Activated CD8-positive, alpha-beta memory T cell treated with anti-CD3 and anti-CD28 coated beads for 4 hours (primary cell): Measurements from ENCODE around the gene OSCP1.

Experiments
- DNase-seq, 2 donors: peaks; one replicate each; pipeline ENCODE4 v3.0.0-alpha.2; 2020; ENCODE audit warnings: low read depth in 2 of 2

The OSCP1 gene

GRCh38 chr1:36447450-36447849 is 2.8 kb downstream of the OSCP1 start:
- DNase-seq: no peak

GRCh38 chr1:36446746-36447145 is 3.5 kb downstream of the OSCP1 start:
- DNase-seq: no peak

- DNase-seq: no peak
These were observed 4.0 kb downstream of the OSCP1 start for GRCh38 chr1:36446271-36446670.

GRCh38 chr1:36443297-36443696 is 7.0 kb downstream of the OSCP1 start:
- no peak for DNase-seq

- no peak for DNase-seq
These were observed 7.9 kb downstream of the OSCP1 start for GRCh38 chr1:36442337-36442736.

GRCh38 chr1:36440646-36441045 is 9.6 kb downstream of the OSCP1 start:
- no peak for DNase-seq

- DNase-seq: no peak
These were observed 10.2 kb downstream of the OSCP1 start for GRCh38 chr1:36440044-36440443.

- DNase-seq: no peak
These were observed 11.5 kb downstream of the OSCP1 start for GRCh38 chr1:36438715-36439114.

GRCh38 chr1:36436821-36437220 is 13.4 kb downstream of the OSCP1 start:
- no peak for DNase-seq

GRCh38 chr1:36433102-36433501 is 17.1 kb downstream of the OSCP1 start:
- no peak for DNase-seq

GRCh38 chr1:36432616-36433015 is 17.6 kb downstream of the OSCP1 start:
- no peak for DNase-seq

- DNase-seq: no peak
These were observed 24.5 kb downstream of the OSCP1 start for GRCh38 chr1:36425791-36426190.

- no peak for DNase-seq
These were observed 28.6 kb downstream of the OSCP1 start for GRCh38 chr1:36421649-36422048.

- peak; percentile 72 to 87 for DNase-seq
These were observed 29.4 kb downstream of the OSCP1 start for GRCh38 chr1:36420836-36421317.

- DNase-seq: no peak
These were observed 29.8 kb downstream of the OSCP1 start for GRCh38 chr1:36420409-36420808.

GRCh38 chr1:36419569-36419968 is 30.7 kb downstream of the OSCP1 start:
- DNase-seq: no peak

GRCh38 chr1:36419140-36419539 is 31.1 kb downstream of the OSCP1 start:
- no peak for DNase-seq

GRCh38 chr1:36417931-36418330 is 32.3 kb downstream of the OSCP1 start:
- no peak for DNase-seq

- DNase-seq: no peak
These were observed 34.5 kb downstream of the OSCP1 start for GRCh38 chr1:36415661-36416326.

- DNase-seq: no peak
These were observed 35.9 kb downstream of the OSCP1 start for GRCh38 chr1:36414384-36414783.

- DNase-seq: no peak
These were observed 38.3 kb downstream of the OSCP1 start for GRCh38 chr1:36411674-36412648.

GRCh38 chr1:36408479-36408878 is 41.8 kb downstream of the OSCP1 start:
- no peak for DNase-seq

- DNase-seq: no peak
These were observed 43.8 kb downstream of the OSCP1 start for GRCh38 chr1:36406440-36406839.
